ENCODE data around the gene SGMS1.
A peak's percentile ranks its signal among the peaks of the same experiment; 100 is the strongest.
"Not testable (repeated sequence)": the region's sequence is repeated elsewhere in the genome, so short reads cannot be mapped to it uniquely, and the experiment has no call there.

The SGMS1 gene

GRCh38 chr10:50445777-50446176 is 178.0 kb downstream of the SGMS1 start:
- DNase-seq, result not testable (repeated sequence)

DNA sequence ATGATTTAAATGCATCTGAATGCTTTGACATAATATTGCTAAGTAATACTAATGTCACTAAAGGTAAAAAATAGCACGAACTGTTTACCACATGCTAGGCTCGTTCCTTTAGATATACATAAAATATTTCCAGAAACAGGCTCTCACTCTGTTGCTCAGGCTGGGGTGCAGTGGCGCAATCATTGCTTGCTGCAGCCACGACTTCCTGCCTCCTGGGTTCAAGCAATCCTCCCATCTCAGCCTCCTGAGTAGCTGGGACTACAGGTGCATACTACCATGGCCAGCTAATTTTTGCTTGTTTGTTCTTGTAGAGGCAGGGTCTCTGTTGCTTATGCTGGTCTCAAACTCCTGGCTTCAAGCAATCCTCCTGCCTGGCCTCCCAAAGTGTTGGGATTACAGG is 183.3 kb downstream of the SGMS1 start:
- no peak for DNase-seq

DNA sequence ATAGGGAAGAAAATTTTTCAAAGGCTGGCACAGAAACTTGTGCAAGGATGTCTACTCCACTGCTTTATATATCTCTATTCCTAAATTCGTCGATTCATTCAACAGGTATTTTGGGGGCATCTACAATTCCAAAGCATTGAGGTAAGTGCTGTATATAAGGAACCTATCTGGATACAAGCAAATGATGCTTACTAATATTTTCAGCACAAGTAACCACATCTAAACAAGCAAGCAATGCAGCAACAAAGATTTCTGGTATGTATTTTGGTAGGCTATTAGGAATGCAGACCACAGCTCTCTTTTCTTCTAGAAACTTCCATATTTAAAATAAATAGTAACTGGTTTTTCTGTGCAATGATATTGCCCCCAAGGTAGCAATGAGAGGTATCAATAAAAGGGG is 183.9 kb downstream of the SGMS1 start:
- no peak for DNase-seq

DNA sequence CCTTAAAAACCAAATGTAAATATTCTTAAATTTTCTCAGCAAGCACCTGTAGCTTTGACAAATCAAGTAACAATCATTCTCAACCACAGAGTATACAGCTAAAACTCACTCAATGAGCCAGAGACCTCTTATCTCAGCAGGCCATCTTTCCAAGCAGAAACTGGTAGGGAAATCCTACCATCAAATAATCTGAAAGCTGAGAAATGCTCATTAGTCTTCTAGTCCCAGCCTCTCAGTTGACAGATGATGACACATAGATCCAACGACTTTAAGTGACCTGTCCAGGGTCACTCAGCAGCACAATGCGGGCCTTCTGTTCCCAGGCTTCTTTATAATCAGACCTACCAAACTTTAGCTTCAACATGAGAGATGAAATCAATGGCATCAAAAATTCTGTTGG is 184.6 kb downstream of the SGMS1 start:
- DNase-seq, result no peak

DNA sequence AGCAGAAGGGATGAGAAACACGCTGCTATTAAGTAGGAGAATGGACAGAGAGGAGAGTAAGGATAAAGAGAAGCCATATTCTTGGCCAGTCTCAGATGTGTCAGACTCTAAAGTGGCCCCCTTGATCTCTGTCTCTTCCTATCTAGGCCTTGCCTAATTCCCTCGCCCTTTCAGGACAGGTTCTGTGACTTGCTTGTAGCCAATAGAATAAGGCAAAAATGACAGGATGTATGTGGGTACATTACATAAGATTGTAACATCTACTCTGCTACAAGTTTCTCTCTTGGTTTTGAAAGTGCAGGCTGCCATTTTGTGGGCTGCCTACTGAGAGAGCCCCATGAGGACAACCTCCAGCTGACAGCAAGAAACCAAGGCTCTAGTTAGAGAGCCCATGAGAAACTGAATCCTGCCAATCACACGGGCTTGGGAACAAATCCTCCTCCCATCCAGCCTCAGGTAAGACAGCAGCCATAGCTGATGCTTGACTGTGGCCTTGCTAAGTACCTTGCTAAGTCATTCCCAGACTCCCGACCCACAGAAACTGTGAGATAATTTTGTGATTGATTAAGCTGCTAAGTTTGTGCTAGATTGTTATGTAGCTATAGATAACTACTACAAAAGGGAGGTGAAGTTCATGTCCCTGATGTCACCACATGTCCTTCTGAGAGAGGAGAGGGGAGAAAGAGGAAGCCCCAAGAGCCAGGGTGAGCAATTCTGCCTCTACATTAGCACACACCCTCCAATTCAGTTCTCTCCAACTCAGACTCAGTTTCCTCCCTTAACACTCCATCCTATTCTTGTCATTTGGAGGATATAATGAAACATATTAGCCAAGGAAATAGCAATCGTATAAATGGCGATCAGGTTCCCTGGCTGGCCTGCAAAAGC is 185.5 kb downstream of the SGMS1 start:
- DNase-seq, result no peak

- DNase-seq, result no peak
These were observed 186.5 kb downstream of the SGMS1 start for GRCh38 chr10:50437248-50437647.

- no peak for DNase-seq
These were observed 187.0 kb downstream of the SGMS1 start for GRCh38 chr10:50436805-50437204.

GRCh38 chr10:50432211-50433009 is 191.3 kb downstream of the SGMS1 start:
- no peak for DNase-seq

GRCh38 chr10:50431791-50432190 is 192.0 kb downstream of the SGMS1 start:
- DNase-seq, result peak; percentile 6

DNA sequence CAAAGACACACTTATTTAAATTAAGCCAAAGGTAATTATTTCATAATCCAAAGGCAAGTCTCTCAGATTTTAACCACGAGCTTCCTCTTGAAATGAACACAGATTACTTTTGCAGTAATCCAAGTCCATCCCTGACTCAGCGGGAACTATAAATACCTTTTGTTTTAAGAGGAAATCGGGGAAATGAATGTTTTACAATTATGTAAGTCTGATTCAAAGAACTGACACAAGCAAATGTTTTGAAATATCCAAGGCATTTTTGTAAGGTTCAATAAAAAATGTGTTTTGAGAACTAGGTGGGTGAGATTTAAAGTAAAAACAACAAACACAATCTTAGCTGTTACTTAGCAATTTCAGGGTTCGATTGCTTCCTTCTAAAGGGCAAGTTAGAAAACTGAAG is 192.6 kb downstream of the SGMS1 start:
- peak; percentile 67 for DNase-seq

DNA sequence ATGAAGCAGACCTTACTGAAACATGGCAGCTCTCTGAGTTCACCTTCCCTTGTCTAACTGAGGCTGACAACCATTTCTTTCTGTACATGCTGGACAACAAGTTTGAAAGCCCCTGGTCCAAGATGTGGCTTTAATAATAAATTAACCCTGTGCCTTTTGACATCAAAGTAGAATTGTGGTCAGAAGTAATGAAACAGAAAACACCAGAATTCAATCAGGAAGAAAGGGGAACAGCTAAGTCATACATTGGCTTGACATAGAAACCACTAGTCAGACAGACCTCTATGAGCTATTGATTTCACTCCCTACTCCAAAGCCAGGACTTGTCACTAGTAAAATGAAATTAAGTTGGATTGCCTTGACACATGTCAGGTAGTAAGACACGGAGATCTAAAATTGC is 197.3 kb downstream of the SGMS1 start:
- DNase-seq, result peak; percentile 44

DNA sequence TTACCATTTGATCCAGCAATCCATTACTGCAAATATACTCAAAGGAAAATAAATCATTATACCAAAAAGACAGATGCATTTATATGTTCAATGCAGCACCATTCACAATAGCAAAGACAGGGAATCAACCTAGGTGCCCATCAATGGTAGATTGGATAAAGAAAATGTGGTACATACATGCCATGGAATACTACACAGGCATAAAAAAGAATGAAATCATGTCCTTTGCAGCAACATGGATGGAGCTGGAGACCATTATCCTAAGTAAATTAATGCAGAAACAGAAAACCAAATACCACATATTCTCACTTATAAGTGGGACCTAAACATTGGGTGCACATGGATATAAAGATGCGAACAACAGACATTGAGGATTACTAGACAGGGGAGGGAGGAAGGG is 198.5 kb downstream of the SGMS1 start:
- not testable (repeated sequence) for DNase-seq

- no peak for DNase-seq
These were observed 200.3 kb downstream of the SGMS1 start for GRCh38 chr10:50423448-50423847.

DNA sequence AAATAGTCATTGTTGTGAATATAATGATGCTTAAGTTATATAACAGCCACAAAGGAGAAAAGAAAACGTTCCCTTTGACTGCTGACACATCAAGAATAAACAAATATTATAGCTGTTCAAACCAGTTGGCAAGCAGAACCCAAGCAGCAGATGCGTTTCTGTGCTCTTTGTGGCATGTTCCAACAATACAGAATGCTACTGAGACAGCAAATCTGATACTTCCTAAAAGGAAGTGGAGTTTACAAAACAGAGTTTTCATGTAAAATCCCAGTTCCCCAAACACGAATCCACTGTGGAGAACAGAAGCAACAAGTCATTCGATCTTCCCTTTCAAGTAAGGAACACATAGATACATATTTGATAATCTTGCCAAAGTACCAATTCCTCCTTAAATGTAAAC is 201.5 kb downstream of the SGMS1 start:
- peak; percentile 31 for DNase-seq

GRCh38 chr10:50421026-50421719 is 202.6 kb downstream of the SGMS1 start:
- peak; percentile 60 for DNase-seq

GRCh38 chr10:50420196-50420595 is 203.6 kb downstream of the SGMS1 start:
- no peak for DNase-seq

GRCh38 chr10:50419756-50420155 is 204.0 kb downstream of the SGMS1 start:
- DNase-seq, result no peak

- DNase-seq, result no peak
These were observed 204.7 kb downstream of the SGMS1 start for GRCh38 chr10:50419091-50419490.

DNA sequence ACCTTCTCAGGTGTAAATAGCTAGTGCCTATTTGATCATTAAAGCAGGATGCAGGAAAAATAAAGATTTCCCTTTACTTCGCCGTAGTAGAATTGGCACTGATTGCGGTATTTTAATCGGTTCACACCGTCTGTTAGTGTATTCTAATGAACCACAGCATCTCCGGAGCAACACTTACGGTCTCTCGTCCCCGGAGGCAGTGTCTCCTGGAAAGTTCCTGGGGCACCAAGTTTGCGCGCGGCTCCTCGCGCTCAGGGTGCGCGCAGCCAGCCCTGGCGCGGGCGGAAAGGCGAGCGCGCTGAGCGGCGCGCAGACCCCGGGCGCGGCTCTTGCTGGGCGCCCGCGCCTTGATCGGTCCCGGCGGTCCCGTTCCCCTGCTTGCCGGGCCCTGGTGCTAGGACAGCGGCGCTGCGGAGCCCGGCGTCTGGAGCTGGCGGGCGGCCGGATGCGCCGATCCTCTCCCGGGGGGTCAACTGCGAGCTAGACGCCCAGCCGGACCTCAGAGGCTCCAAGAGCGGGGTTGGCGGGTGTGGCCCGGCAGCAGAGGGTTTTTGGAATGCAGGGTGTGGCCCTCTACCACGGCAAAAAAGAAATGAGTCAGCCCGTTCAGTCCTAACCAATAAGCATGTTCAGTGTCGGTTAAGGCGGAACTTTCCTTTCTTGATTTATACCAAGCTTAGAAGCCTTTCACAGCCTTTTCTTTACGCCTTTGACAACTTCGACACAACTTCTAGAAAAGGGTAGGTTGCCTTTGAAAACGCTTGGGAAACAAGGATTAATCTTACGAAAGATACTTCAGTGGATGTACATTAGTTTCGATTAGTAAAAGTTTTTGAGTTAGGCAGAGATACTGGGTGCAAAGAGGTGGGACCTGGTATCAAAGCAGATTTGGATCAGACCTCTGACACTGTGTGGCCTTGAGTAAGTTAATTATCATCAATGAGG is 205.6 kb downstream of the SGMS1 start:
- peak; percentile 64 for DNase-seq

DNA sequence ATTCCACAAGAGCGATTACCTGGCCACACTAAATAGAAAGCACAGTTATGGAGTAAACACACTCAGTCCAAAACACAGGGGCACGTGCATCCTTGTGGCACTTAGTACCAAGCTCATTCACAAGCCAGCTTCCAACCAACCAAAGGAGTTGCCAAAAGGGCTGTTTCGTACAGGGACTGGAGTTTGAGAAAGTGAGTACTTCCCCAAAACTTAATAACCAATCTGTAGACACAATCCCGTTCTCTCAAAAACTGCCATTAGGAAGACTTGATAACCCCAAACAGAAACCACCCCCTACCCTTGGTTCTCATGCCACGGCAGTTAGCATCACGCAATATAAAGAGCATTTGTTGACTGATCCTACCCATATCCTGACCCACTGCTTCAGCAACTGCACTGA is 206.3 kb downstream of the SGMS1 start:
- peak; percentile 26 for DNase-seq

- no peak for DNase-seq
These were observed 206.9 kb downstream of the SGMS1 start for GRCh38 chr10:50416881-50417280.

GRCh38 chr10:50416181-50416824 is 207.5 kb downstream of the SGMS1 start:
- DNase-seq, result no peak
